OCI-LY3 (cell line): ENCODE data around the gene PRR12.

Source experiments
- EZH2phosphoT487 ChIP-seq: fragments of 200-600 bp; shearing (Covaris generic); IDR thresholded peaks from 2 replicates; pipeline ENCODE4 v1.6.1; 2018; ENCODE audit warnings: antibody characterized with exemption, mixed run types, low read depth
- TF ChIP-seq, protein P1 (sequence below): fragments of 200-600, 300-600 bp; sonication (generic); IDR thresholded peaks from 2 replicates; pipeline ENCODE4 v1.5.1; 2014; ENCODE audit warnings: antibody characterized with exemption, low read length, low read depth

DNA sequence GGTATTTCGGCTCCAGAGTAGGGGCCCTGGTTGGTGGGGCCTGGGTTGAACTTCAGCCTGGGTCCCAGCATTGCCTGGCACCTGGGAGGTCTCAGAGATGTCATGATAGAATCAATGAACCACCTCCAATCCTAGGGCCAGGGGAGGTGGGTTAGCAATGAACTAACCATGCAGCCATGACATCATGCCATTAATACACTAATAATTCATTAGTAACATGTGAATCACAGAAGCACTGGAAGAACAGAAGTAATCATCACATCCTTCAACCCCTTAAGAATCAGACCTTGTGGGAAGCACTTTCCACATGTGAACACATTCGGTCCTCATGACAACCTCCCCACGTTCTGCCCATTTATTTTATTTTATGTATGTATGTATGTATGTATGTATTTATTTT, 17.6 kb upstream of the PRR12 start:
- TF ChIP-seq, protein P1, sequence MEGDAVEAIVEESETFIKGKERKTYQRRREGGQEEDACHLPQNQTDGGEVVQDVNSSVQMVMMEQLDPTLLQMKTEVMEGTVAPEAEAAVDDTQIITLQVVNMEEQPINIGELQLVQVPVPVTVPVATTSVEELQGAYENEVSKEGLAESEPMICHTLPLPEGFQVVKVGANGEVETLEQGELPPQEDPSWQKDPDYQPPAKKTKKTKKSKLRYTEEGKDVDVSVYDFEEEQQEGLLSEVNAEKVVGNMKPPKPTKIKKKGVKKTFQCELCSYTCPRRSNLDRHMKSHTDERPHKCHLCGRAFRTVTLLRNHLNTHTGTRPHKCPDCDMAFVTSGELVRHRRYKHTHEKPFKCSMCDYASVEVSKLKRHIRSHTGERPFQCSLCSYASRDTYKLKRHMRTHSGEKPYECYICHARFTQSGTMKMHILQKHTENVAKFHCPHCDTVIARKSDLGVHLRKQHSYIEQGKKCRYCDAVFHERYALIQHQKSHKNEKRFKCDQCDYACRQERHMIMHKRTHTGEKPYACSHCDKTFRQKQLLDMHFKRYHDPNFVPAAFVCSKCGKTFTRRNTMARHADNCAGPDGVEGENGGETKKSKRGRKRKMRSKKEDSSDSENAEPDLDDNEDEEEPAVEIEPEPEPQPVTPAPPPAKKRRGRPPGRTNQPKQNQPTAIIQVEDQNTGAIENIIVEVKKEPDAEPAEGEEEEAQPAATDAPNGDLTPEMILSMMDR: no peak
- TF ChIP-seq EZH2phosphoT487: no peak
